Lower leg skin (tissue), 3 donors: ENCODE results near the gene AIRE.

Experiments
- POLR2A ChIP-seq, 2 donors: fragments of 450-650 bp; IDR thresholded peaks; one replicate each; pipeline ENCODE4 v1.6.1; 2016 to 2017; ENCODE audit warnings: antibody characterized with exemption in 2 of 2, mild to moderate bottlenecking in 1 of 2, moderate library complexity in 1 of 2
- TF ChIP-seq, protein P1 (sequence below), 3 donors: fragments of 450-650 bp; IDR thresholded peaks; one replicate each; pipeline ENCODE4 v1.5.1; 2016; ENCODE audit warnings: antibody characterized with exemption in 3 of 3, mild to moderate bottlenecking in 3 of 3, moderate library complexity in 2 of 3

DNA sequence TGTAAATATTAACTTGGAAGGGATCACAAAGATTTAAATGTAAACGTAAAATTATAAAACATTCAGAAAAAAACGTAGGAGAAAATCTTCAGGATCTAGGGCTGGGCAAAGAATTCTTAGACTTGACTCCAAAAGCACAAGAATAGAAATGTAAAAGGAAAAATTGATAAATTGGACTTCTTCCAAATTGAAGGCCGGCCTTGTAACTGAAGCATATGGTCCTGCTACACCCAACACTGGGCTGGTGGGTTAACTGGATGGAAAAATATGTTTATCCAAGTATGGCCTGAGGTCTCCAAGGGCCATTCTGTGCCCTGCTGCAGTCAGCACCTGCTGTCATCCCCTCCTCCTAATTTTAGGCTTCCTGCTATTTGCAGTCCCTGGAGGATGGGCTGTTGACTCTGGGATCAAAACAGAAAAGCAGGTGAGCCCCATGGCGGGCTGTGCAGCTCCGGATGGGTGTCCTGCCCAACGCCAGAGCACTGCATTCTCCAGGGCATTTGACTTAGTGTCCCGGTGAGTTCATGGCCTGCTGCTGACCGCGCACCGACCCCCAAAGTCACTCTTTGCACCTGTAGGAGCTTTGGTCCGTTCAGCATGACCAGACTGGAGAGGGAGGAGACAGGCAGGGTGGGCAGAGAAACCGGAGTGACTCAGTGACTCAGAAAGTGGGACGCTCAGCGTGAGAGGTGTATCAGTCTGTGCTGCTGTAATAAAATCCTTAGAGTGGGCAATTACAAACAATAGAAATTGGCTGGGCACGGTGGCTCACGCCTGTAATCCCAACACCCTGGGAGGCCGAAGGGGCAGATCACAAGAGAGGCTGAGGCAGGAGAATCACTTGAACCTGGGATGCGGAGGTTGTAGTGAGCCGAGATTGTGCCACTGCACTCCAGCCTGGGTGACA is 6.1 kb upstream of the AIRE start:
- TF ChIP-seq, protein P1, sequence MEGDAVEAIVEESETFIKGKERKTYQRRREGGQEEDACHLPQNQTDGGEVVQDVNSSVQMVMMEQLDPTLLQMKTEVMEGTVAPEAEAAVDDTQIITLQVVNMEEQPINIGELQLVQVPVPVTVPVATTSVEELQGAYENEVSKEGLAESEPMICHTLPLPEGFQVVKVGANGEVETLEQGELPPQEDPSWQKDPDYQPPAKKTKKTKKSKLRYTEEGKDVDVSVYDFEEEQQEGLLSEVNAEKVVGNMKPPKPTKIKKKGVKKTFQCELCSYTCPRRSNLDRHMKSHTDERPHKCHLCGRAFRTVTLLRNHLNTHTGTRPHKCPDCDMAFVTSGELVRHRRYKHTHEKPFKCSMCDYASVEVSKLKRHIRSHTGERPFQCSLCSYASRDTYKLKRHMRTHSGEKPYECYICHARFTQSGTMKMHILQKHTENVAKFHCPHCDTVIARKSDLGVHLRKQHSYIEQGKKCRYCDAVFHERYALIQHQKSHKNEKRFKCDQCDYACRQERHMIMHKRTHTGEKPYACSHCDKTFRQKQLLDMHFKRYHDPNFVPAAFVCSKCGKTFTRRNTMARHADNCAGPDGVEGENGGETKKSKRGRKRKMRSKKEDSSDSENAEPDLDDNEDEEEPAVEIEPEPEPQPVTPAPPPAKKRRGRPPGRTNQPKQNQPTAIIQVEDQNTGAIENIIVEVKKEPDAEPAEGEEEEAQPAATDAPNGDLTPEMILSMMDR (IDR thresholded peaks at IDR 0.05): no peak
- no peak for TF ChIP-seq POLR2A (IDR thresholded peaks at IDR 0.05)
